Measurements from ENCODE around the gene FOXL2. TPM values are rescaled to one million over a fixed set of nuclear protein-coding genes. Genes with fewer than 3 reads are reported as not detected.

FOXL2 gene
- total RNA-seq, 4 donors from 2014 or later: not detected

DNA sequence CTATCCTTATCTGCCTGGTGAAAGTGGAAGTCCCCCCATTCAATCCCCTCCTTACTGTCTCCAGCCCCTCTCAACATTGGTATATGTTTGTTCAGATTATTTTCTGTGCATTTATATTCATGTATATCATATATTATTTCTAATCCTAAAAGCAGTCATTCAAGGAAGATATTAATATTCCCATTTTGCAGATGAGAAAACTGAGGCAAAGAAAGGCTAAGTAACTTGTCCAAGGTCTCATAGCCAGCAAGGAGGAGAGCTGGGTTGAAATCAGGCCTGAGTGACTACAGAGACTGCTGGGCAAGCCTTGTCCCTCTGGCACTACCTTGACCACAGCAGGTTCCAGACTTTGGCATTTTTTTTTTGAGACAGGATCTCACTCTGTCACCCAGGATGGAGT, 29.1 kb upstream of the FOXL2 start:
- no peak for TF ChIP-seq POLR2A (IDR thresholded peaks at IDR 0.05)
- TF ChIP-seq, protein P1, sequence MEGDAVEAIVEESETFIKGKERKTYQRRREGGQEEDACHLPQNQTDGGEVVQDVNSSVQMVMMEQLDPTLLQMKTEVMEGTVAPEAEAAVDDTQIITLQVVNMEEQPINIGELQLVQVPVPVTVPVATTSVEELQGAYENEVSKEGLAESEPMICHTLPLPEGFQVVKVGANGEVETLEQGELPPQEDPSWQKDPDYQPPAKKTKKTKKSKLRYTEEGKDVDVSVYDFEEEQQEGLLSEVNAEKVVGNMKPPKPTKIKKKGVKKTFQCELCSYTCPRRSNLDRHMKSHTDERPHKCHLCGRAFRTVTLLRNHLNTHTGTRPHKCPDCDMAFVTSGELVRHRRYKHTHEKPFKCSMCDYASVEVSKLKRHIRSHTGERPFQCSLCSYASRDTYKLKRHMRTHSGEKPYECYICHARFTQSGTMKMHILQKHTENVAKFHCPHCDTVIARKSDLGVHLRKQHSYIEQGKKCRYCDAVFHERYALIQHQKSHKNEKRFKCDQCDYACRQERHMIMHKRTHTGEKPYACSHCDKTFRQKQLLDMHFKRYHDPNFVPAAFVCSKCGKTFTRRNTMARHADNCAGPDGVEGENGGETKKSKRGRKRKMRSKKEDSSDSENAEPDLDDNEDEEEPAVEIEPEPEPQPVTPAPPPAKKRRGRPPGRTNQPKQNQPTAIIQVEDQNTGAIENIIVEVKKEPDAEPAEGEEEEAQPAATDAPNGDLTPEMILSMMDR (IDR thresholded peaks at IDR 0.05 in 4 of 5, conservative IDR thresholded peaks at IDR 0.05 in 1 of 5): no peak
- Histone ChIP-seq H3K4me3 (no peak overlapping the region), H3K27ac (no peak overlapping the region), H3K9me3 (no peaks in the 10 kb centered on the region), H3K27me3 (no peaks in the 10 kb centered on the region), H3K36me3 (no peaks in the 10 kb centered on the region), H3K4me1 (no peaks in the 10 kb centered on the region)
- DNase-seq (no peak), ATAC-seq (no peak)
- intact Hi-C loops (cut with DNase I; ENCODE audit: low total_unique reads): no loop called here
- in situ Hi-C loops (cut with MboI; ENCODE audit: low sequenced_read_pairs in 4 of 4): no loop called here

DNA sequence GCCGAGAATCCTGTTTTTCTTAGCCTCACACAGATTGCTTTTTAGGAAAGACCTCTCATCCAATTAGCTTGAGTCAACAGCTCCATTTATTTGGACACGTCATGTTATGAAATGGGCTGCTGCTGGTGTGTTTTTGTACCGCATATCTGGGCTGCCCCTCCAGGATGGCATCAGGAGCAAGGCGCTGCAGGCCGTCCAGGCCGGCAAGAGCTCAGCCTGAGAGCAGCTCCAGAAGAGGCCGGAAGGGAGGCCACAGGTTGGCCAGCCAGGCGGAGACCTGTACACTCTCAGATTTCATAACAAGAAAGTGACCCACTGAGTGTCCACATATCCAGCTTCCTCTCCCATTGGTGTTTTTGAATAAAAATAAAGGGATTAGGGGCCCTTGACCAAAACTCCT, 28.4 kb upstream of the FOXL2 start:
- Histone ChIP-seq H3K9me3 (no peaks in the 10 kb centered on the region), H3K27ac (no peak overlapping the region), H3K36me3 (no peaks in the 10 kb centered on the region), H3K4me1 (no peaks in the 10 kb centered on the region), H3K4me3 (no peak overlapping the region), H3K27me3 (no peaks in the 10 kb centered on the region)
- ATAC-seq: no peak
- in situ Hi-C loops (cut with MboI; ENCODE audit: low sequenced_read_pairs in 4 of 4) (no loop called here), intact Hi-C loops (cut with DNase I; ENCODE audit: low total_unique reads) (no loop called here)
- no peak for DNase-seq
- TF ChIP-seq, protein P1 (IDR thresholded peaks at IDR 0.05 in 4 of 5, conservative IDR thresholded peaks at IDR 0.05 in 1 of 5): no peak
- no peak for TF ChIP-seq POLR2A (IDR thresholded peaks at IDR 0.05)

DNA sequence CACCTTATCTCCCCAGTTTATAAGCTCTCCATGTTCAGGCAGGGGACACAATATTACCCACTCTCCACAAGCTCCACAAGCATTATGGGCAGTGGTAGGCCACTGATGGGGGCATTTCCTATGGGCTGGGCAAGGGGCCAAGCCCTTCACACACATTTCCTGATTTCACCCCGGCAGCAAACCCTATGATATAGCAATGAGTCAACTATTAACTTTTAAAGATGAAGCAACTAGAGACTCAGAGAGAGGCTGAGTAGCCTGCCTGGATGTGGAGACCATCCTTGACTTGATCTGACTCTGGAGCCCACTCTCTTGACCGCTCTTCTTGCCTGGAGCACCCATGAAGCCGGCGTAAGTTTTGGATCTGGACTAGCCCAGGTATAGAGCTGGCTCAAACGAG, 27.5 kb upstream of the FOXL2 start:
- no peak overlapping the region for H3K27ac ChIP-seq
- H3K9me3 ChIP-seq: no peaks in the 10 kb centered on the region
- no peaks in the 10 kb centered on the region for H3K4me1 ChIP-seq
- no peaks in the 10 kb centered on the region for H3K27me3 ChIP-seq
- no peak overlapping the region for H3K4me3 ChIP-seq
- ATAC-seq: no peak
- intact Hi-C loops (cut with DNase I; ENCODE audit: low total_unique reads) (no loop called here), in situ Hi-C loops (cut with MboI; ENCODE audit: low sequenced_read_pairs in 4 of 4) (no loop called here)
- DNase-seq: no peak
- TF ChIP-seq, protein P1 (IDR thresholded peaks at IDR 0.05 in 4 of 5, conservative IDR thresholded peaks at IDR 0.05 in 1 of 5): no peak
- no peak for TF ChIP-seq POLR2A (IDR thresholded peaks at IDR 0.05)
- H3K36me3 ChIP-seq: no peaks in the 10 kb centered on the region

DNA sequence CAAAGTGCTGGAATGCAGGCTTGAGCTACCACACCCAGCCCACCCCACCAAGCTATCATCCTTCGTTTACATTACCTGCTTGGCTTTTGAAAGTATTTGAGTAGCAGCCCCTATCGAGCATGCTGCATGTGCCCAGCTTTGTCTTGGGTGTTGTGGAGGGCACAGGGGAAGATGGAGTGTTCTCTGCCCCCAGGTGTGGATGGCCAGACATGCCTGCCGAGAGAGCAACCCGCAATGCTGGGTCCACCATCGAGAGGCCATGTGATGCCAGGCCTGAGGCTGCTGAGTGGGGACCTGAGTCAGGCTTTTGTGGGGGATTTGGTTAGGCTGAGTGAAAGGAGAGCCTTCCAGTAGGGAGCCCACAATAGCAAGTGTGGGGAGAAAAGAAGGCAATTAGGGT, 26.0 kb upstream of the FOXL2 start:
- no peak overlapping the region for H3K4me3 ChIP-seq
- no peaks in the 10 kb centered on the region for H3K36me3 ChIP-seq
- H3K27me3 ChIP-seq: no peaks in the 10 kb centered on the region
- TF ChIP-seq POLR2A (IDR thresholded peaks at IDR 0.05): no peak
- TF ChIP-seq, protein P1 (IDR thresholded peaks at IDR 0.05 in 4 of 5, conservative IDR thresholded peaks at IDR 0.05 in 1 of 5): no peak
- no peaks in the 10 kb centered on the region for H3K9me3 ChIP-seq
- H3K4me1 ChIP-seq: no peaks in the 10 kb centered on the region
- no peak for ATAC-seq
- no peak for DNase-seq
- in situ Hi-C loops (cut with MboI; ENCODE audit: low sequenced_read_pairs in 4 of 4): no loop called here
- intact Hi-C loops (cut with DNase I; ENCODE audit: low total_unique reads): no loop called here
- H3K27ac ChIP-seq: no peak overlapping the region

DNA sequence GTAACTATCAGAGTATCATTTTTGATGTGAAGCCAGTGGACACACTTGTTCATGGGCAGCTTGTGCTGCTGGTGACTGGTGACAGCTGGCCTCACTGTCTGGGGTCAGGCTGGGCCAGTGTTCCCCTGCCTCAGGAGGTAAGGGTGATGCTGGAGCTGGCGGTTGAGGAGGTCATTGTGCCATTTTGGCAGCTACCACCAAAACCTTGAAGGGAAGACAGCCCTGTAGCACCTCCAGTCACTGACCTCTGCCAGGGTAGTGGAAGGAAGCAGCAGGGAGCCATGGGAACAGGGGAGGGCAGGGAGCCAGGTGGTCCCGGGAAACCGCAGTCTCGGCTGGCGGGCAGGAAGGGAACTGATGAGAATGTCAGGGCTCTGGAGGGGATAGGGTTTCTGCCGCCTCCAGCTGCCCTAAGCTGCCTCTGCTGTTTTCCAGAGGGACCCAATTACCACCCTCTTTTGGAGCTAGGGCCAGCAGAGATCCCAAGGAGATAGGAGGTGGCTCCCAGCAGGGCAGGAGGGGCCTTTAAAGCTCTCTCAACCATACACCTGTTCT, 24.9 kb upstream of the FOXL2 start:
- Histone ChIP-seq H3K36me3 (no peaks in the 10 kb centered on the region), H3K27ac (no peak overlapping the region), H3K4me1 (no peaks in the 10 kb centered on the region), H3K4me3 (no peak overlapping the region), H3K27me3 (no peaks in the 10 kb centered on the region), H3K9me3 (no peaks in the 10 kb centered on the region)
- no peak for ATAC-seq
- TF ChIP-seq POLR2A (IDR thresholded peaks at IDR 0.05): no peak
- TF ChIP-seq, protein P1 (IDR thresholded peaks at IDR 0.05 in 4 of 5, conservative IDR thresholded peaks at IDR 0.05 in 1 of 5): no peak
- no peak for DNase-seq
- intact Hi-C loops (cut with DNase I; ENCODE audit: low total_unique reads) (no loop called here), in situ Hi-C loops (cut with MboI; ENCODE audit: low sequenced_read_pairs in 4 of 4) (no loop called here)

Data from gastrocnemius medialis (tissue), 4 donors.